Measurements from ENCODE around the gene STX2. TPM values are rescaled to one million over a fixed set of nuclear protein-coding genes. Genes with fewer than 3 reads are reported as not detected.
"Not testable (repeated sequence)": the region's sequence is repeated elsewhere in the genome, so short reads cannot be mapped to it uniquely, and the experiment has no call there.

Gene STX2
- polyA plus RNA-seq, 5 donors: 26.1 to 39.3 (median 32.0) TPM

GRCh38 chr12:130871286-130872178 lies 32.5 kb upstream of the STX2 start, which contains the start of gene RAN:
TSS of gene RAN (plus strand) at chr12:130872066. CDS start at chr12:130872594, 528 bp downstream.
- DNase-seq: peak; percentile 89 to 92

- peak in 1 of 2 donors; percentile 57 for DNase-seq
These were observed 31.6 kb upstream of the STX2 start for GRCh38 chr12:130870442-130871285.

GRCh38 chr12:130868412-130868811 lies 29.4 kb upstream of the STX2 start:
- no peak for DNase-seq

GRCh38 chr12:130863298-130863697 lies 24.2 kb upstream of the STX2 start:
- DNase-seq: no peak

GRCh38 chr12:130862771-130863170 lies 23.7 kb upstream of the STX2 start:
- DNase-seq: not testable (repeated sequence)

- DNase-seq: no peak
These were observed 23.1 kb upstream of the STX2 start for GRCh38 chr12:130862161-130862560.

GRCh38 chr12:130860311-130860710 lies 21.3 kb upstream of the STX2 start:
- DNase-seq: no peak

- no peak for DNase-seq
These were observed 20.1 kb upstream of the STX2 start for GRCh38 chr12:130859161-130859560.

- DNase-seq: no peak
These were observed 19.0 kb upstream of the STX2 start for GRCh38 chr12:130858084-130858483.

- DNase-seq: no peak
These were observed 17.0 kb upstream of the STX2 start for GRCh38 chr12:130856088-130856487.

GRCh38 chr12:130850418-130851021 lies 11.5 kb upstream of the STX2 start:
- no peak for DNase-seq

- DNase-seq: peak in 1 of 2 donors; percentile 27
These were observed 10.7 kb upstream of the STX2 start for GRCh38 chr12:130849561-130850417.

GRCh38 chr12:130848785-130849305 lies 9.8 kb upstream of the STX2 start:
- not testable (repeated sequence) for DNase-seq

GRCh38 chr12:130848105-130848504 lies 9.1 kb upstream of the STX2 start:
- DNase-seq: not testable (repeated sequence)

- DNase-seq: no peak
These were observed 8.1 kb upstream of the STX2 start for GRCh38 chr12:130847112-130847511.

- no peak for DNase-seq
These were observed 7.3 kb upstream of the STX2 start for GRCh38 chr12:130846369-130846768.

GRCh38 chr12:130839770-130840404 lies 837 bp upstream of the STX2 start:
- DNase-seq: no peak

GRCh38 chr12:130838284-130838950 lies 633 bp downstream of the STX2 start:
- no peak for DNase-seq

GRCh38 chr12:130835436-130835835 lies 3.6 kb downstream of the STX2 start:
- DNase-seq: no peak

GRCh38 chr12:130835011-130835410 lies 4.0 kb downstream of the STX2 start:
- no peak for DNase-seq
